ENCODE results near the gene PDS5A.
"Not testable (repeated sequence)": the region's sequence is repeated elsewhere in the genome, so short reads cannot be mapped to it uniquely, and the experiment has no call there.

The PDS5A gene

GRCh38 chr4:39899291-39899690, 78.4 kb downstream of the PDS5A start:
- DNase-seq: no peak

- DNase-seq: no peak
These were observed 79.7 kb downstream of the PDS5A start for GRCh38 chr4:39898015-39898414.

- no peak for DNase-seq
These were observed 84.0 kb downstream of the PDS5A start for GRCh38 chr4:39893693-39894072.

- no peak for DNase-seq
These were observed 84.6 kb downstream of the PDS5A start for GRCh38 chr4:39892988-39893692.

- DNase-seq: no peak
These were observed 88.5 kb downstream of the PDS5A start for GRCh38 chr4:39889226-39889625.

- DNase-seq: no peak
These were observed 89.2 kb downstream of the PDS5A start for GRCh38 chr4:39888541-39888940.

- DNase-seq: no peak
These were observed 94.1 kb downstream of the PDS5A start for GRCh38 chr4:39883646-39884045.

- no peak for DNase-seq
These were observed 95.9 kb downstream of the PDS5A start for GRCh38 chr4:39881789-39882188.

GRCh38 chr4:39877971-39878370, 99.7 kb downstream of the PDS5A start:
- no peak for DNase-seq

- no peak for DNase-seq
These were observed 103.9 kb downstream of the PDS5A start for GRCh38 chr4:39873823-39874222.

GRCh38 chr4:39865280-39865679, 112.4 kb downstream of the PDS5A start:
- no peak for DNase-seq

- DNase-seq: no peak
These were observed 113.3 kb downstream of the PDS5A start for GRCh38 chr4:39864391-39864790.

GRCh38 chr4:39860804-39861203, 116.9 kb downstream of the PDS5A start:
- no peak for DNase-seq

GRCh38 chr4:39855909-39856512, 121.7 kb downstream of the PDS5A start:
- no peak for DNase-seq

GRCh38 chr4:39852636-39853035, 125.1 kb downstream of the PDS5A start:
- no peak for DNase-seq

- no peak for DNase-seq
These were observed 127.0 kb downstream of the PDS5A start for GRCh38 chr4:39850727-39851126.

GRCh38 chr4:39846705-39847104, 131.0 kb downstream of the PDS5A start:
- DNase-seq: no peak

- DNase-seq: no peak
These were observed 131.6 kb downstream of the PDS5A start for GRCh38 chr4:39846120-39846519.

GRCh38 chr4:39841894-39842293, 135.8 kb downstream of the PDS5A start:
- no peak for DNase-seq

- not testable (repeated sequence) for DNase-seq
These were observed 137.2 kb downstream of the PDS5A start for GRCh38 chr4:39840516-39840915.

- DNase-seq: no peak
These were observed 137.7 kb downstream of the PDS5A start for GRCh38 chr4:39840027-39840426.

- DNase-seq: not testable (repeated sequence)
These were observed 139.3 kb downstream of the PDS5A start for GRCh38 chr4:39838431-39838830.

GRCh38 chr4:39834269-39834668, 143.4 kb downstream of the PDS5A start:
- no peak for DNase-seq

- no peak for DNase-seq
These were observed 151.9 kb downstream of the PDS5A start for GRCh38 chr4:39825741-39826231.

GRCh38 chr4:39825090-39825489, 152.6 kb downstream of the PDS5A start:
- DNase-seq: no peak
